ENCODE measurements around the gene ANKRD36C.
"Not testable (repeated sequence)": the region's sequence is repeated elsewhere in the genome, so short reads cannot be mapped to it uniquely, and the experiment has no call there.

Gene ANKRD36C

GRCh38 chr2:95917007-95917406 lies 74.6 kb downstream of the ANKRD36C start:
- H3K27ac ChIP-seq (ENCODE audit: low read length); H4K20me1 ChIP-seq (ENCODE audit: insufficient read depth, low read length); H3K79me2 ChIP-seq (ENCODE audit: low read length); H3K4me3 ChIP-seq (ENCODE audit: low read length); H3K4me1 ChIP-seq (ENCODE audit: low read length); H2AFZ ChIP-seq (ENCODE audit: low read length); H3K9me3 ChIP-seq (replicated peaks; ENCODE audit: insufficient read depth, low read length); H3K4me2 ChIP-seq (ENCODE audit: low read depth, low read length); DNase-seq; H3K9me2 ChIP-seq (replicated peaks; ENCODE audit: insufficient read depth, low read length); H3K9ac ChIP-seq (ENCODE audit: low read length); H3K27me3 ChIP-seq (replicated peaks; ENCODE audit: insufficient read depth, low read length); H3F3A ChIP-seq (ENCODE audit: insufficient read depth, low read length); H3K36me3 ChIP-seq (replicated peaks; ENCODE audit: insufficient read depth, low read length): not testable (repeated sequence)

GRCh38 chr2:95915131-95915530 lies 76.5 kb downstream of the ANKRD36C start:
- H3K9me3 ChIP-seq (replicated peaks; ENCODE audit: insufficient read depth, low read length); H3K36me3 ChIP-seq (replicated peaks; ENCODE audit: insufficient read depth, low read length); H3F3A ChIP-seq (ENCODE audit: insufficient read depth, low read length); H3K79me2 ChIP-seq (ENCODE audit: low read length); H3K4me2 ChIP-seq (ENCODE audit: low read depth, low read length); H3K27me3 ChIP-seq (replicated peaks; ENCODE audit: insufficient read depth, low read length); H4K20me1 ChIP-seq (ENCODE audit: insufficient read depth, low read length); H2AFZ ChIP-seq (ENCODE audit: low read length); H3K9me2 ChIP-seq (replicated peaks; ENCODE audit: insufficient read depth, low read length); H3K4me1 ChIP-seq (ENCODE audit: low read length); H3K27ac ChIP-seq (ENCODE audit: low read length); DNase-seq; H3K9ac ChIP-seq (ENCODE audit: low read length); H3K4me3 ChIP-seq (ENCODE audit: low read length): not testable (repeated sequence)

- not testable (repeated sequence) for H3K9me2 ChIP-seq (replicated peaks; ENCODE audit: insufficient read depth, low read length); H3K4me1 ChIP-seq (ENCODE audit: low read length); H3K27ac ChIP-seq (ENCODE audit: low read length); H3K36me3 ChIP-seq (replicated peaks; ENCODE audit: insufficient read depth, low read length); H2AFZ ChIP-seq (ENCODE audit: low read length); H3F3A ChIP-seq (ENCODE audit: insufficient read depth, low read length); H3K79me2 ChIP-seq (ENCODE audit: low read length); DNase-seq; H3K27me3 ChIP-seq (replicated peaks; ENCODE audit: insufficient read depth, low read length); H3K4me2 ChIP-seq (ENCODE audit: low read depth, low read length); H3K9ac ChIP-seq (ENCODE audit: low read length); H3K4me3 ChIP-seq (ENCODE audit: low read length); H3K9me3 ChIP-seq (replicated peaks; ENCODE audit: insufficient read depth, low read length); H4K20me1 ChIP-seq (ENCODE audit: insufficient read depth, low read length)
Measured at GRCh38 chr2:95911431-95911830, 80.2 kb downstream of the ANKRD36C start.

GRCh38 chr2:95894443-95894842 lies 97.2 kb downstream of the ANKRD36C start:
- H3K27ac ChIP-seq (ENCODE audit: low read length); H3K4me3 ChIP-seq (ENCODE audit: low read length); H3K9me2 ChIP-seq (replicated peaks; ENCODE audit: insufficient read depth, low read length); H3K79me2 ChIP-seq (ENCODE audit: low read length); H2AFZ ChIP-seq (ENCODE audit: low read length); H3K9me3 ChIP-seq (replicated peaks; ENCODE audit: insufficient read depth, low read length); H3K4me2 ChIP-seq (ENCODE audit: low read depth, low read length); H3K9ac ChIP-seq (ENCODE audit: low read length); DNase-seq; H3K36me3 ChIP-seq (replicated peaks; ENCODE audit: insufficient read depth, low read length); H3F3A ChIP-seq (ENCODE audit: insufficient read depth, low read length); H4K20me1 ChIP-seq (ENCODE audit: insufficient read depth, low read length); H3K4me1 ChIP-seq (ENCODE audit: low read length); H3K27me3 ChIP-seq (replicated peaks; ENCODE audit: insufficient read depth, low read length): not testable (repeated sequence)

GRCh38 chr2:95867929-95868328 lies 123.7 kb downstream of the ANKRD36C start:
- H3K27ac ChIP-seq (ENCODE audit: low read length); H3K36me3 ChIP-seq (replicated peaks; ENCODE audit: insufficient read depth, low read length); H3K4me2 ChIP-seq (ENCODE audit: low read depth, low read length); H3K4me3 ChIP-seq (ENCODE audit: low read length); H3K9me3 ChIP-seq (replicated peaks; ENCODE audit: insufficient read depth, low read length); H4K20me1 ChIP-seq (ENCODE audit: insufficient read depth, low read length); H2AFZ ChIP-seq (ENCODE audit: low read length); H3F3A ChIP-seq (ENCODE audit: insufficient read depth, low read length); H3K4me1 ChIP-seq (ENCODE audit: low read length); H3K27me3 ChIP-seq (replicated peaks; ENCODE audit: insufficient read depth, low read length); DNase-seq; H3K79me2 ChIP-seq (ENCODE audit: low read length); H3K9ac ChIP-seq (ENCODE audit: low read length); H3K9me2 ChIP-seq (replicated peaks; ENCODE audit: insufficient read depth, low read length): not testable (repeated sequence)

GRCh38 chr2:95867047-95867677 lies 124.5 kb downstream of the ANKRD36C start:
- not testable (repeated sequence) for H3K79me2 ChIP-seq (ENCODE audit: low read length); H3K27ac ChIP-seq (ENCODE audit: low read length); H3F3A ChIP-seq (ENCODE audit: insufficient read depth, low read length); H3K4me1 ChIP-seq (ENCODE audit: low read length); DNase-seq; H3K4me3 ChIP-seq (ENCODE audit: low read length); H3K9ac ChIP-seq (ENCODE audit: low read length); H3K9me3 ChIP-seq (replicated peaks; ENCODE audit: insufficient read depth, low read length); H2AFZ ChIP-seq (ENCODE audit: low read length); H3K36me3 ChIP-seq (replicated peaks; ENCODE audit: insufficient read depth, low read length); H3K27me3 ChIP-seq (replicated peaks; ENCODE audit: insufficient read depth, low read length); H4K20me1 ChIP-seq (ENCODE audit: insufficient read depth, low read length); H3K4me2 ChIP-seq (ENCODE audit: low read depth, low read length); H3K9me2 ChIP-seq (replicated peaks; ENCODE audit: insufficient read depth, low read length)

GRCh38 chr2:95862121-95862520 lies 129.5 kb downstream of the ANKRD36C start:
- not testable (repeated sequence) for H2AFZ ChIP-seq (ENCODE audit: low read length); H4K20me1 ChIP-seq (ENCODE audit: insufficient read depth, low read length)

More at GRCh38 chr2:95862121-95862520, 129.5 kb downstream of the ANKRD36C start:
- H3K36me3 ChIP-seq (replicated peaks; ENCODE audit: insufficient read depth, low read length); H3K9me2 ChIP-seq (replicated peaks; ENCODE audit: insufficient read depth, low read length); H3K9me3 ChIP-seq (replicated peaks; ENCODE audit: insufficient read depth, low read length); H3K27me3 ChIP-seq (replicated peaks; ENCODE audit: insufficient read depth, low read length); H3F3A ChIP-seq (ENCODE audit: insufficient read depth, low read length); H3K9ac ChIP-seq (ENCODE audit: low read length); H3K79me2 ChIP-seq (ENCODE audit: low read length); H3K27ac ChIP-seq (ENCODE audit: low read length); DNase-seq; H3K4me2 ChIP-seq (ENCODE audit: low read depth, low read length); H3K4me3 ChIP-seq (ENCODE audit: low read length); H3K4me1 ChIP-seq (ENCODE audit: low read length): not testable (repeated sequence)

Measured in MM.1S (cell line).